ENCODE results near the gene TEDC1. TPM values are rescaled to one million over a fixed set of nuclear protein-coding genes. Genes with fewer than 3 reads are reported as not detected.

TEDC1 gene
- total RNA-seq, 2 donors from 2014 or later = 3.5 to 3.9 TPM

GRCh38 chr14:105450123-105450505 lies 40.9 kb upstream of the TEDC1 start:
- no peaks in the 10 kb centered on the region for H3K27me3 ChIP-seq
- peaks cover 0 to 33% of the 10 kb centered on the region in 2 donors for H3K4me1 ChIP-seq
- TF ChIP-seq CTCF (IDR thresholded peaks at IDR 0.05) = no peak
- no peak overlapping the region for H3K27ac ChIP-seq
- peaks cover 26% of the 10 kb centered on the region for H3K36me3 ChIP-seq
- no peak overlapping the region for H3K4me3 ChIP-seq
- DNase-seq (ENCODE audit: low spot score) = no peak
- no peaks in the 10 kb centered on the region for H3K9me3 ChIP-seq

GRCh38 chr14:105450864-105451720 lies 40.0 kb upstream of the TEDC1 start:
- Histone ChIP-seq H3K9me3 (no peaks in the 10 kb centered on the region), H3K36me3 (peaks cover 35% of the 10 kb centered on the region), H3K4me1 (peaks cover 0 to 33% of the 10 kb centered on the region in 2 donors), H3K27ac (no peak overlapping the region), H3K4me3 (no peak overlapping the region), H3K27me3 (no peaks in the 10 kb centered on the region)
- TF ChIP-seq CTCF (IDR thresholded peaks at IDR 0.05) = no peak
- DNase-seq (ENCODE audit: low spot score) = no peak

GRCh38 chr14:105452963-105453362 lies 38.1 kb upstream of the TEDC1 start:
- Histone ChIP-seq H3K4me3 (no peak overlapping the region), H3K4me1 (peaks cover 0 to 22% of the 10 kb centered on the region in 2 donors), H3K9me3 (no peaks in the 10 kb centered on the region), H3K27ac (no peak overlapping the region), H3K36me3 (peaks cover 52% of the 10 kb centered on the region), H3K27me3 (no peaks in the 10 kb centered on the region)
- DNase-seq (ENCODE audit: low spot score) = no peak
- no peak for TF ChIP-seq CTCF (IDR thresholded peaks at IDR 0.05)

- H3K4me1 ChIP-seq = peaks cover 0 to 13% of the 10 kb centered on the region in 2 donors
- TF ChIP-seq CTCF (IDR thresholded peaks at IDR 0.05) = no peak
- H3K27me3 ChIP-seq = no peaks in the 10 kb centered on the region
- no peak overlapping the region for H3K4me3 ChIP-seq
- H3K27ac ChIP-seq = no peak overlapping the region
- no peak for DNase-seq (ENCODE audit: low spot score)
- H3K36me3 ChIP-seq = peaks cover 57% of the 10 kb centered on the region
- no peaks in the 10 kb centered on the region for H3K9me3 ChIP-seq
Measured at GRCh38 chr14:105453847-105454246, 37.2 kb upstream of the TEDC1 start.

GRCh38 chr14:105455086-105455640 lies 35.9 kb upstream of the TEDC1 start:
- Histone ChIP-seq H3K27me3 (no peaks in the 10 kb centered on the region), H3K9me3 (no peaks in the 10 kb centered on the region), H3K27ac (no peak overlapping the region), H3K36me3 (peaks cover 53% of the 10 kb centered on the region), H3K4me1 (no peaks in the 10 kb centered on the region), H3K4me3 (no peak overlapping the region)
- TF ChIP-seq CTCF (IDR thresholded peaks at IDR 0.05) = no peak
- DNase-seq (ENCODE audit: low spot score) = no peak

All from right atrium auricular region (tissue), 2 donors.